ENCODE results near the gene PIP4P1. TPM values are rescaled to one million over a fixed set of nuclear protein-coding genes. Genes with fewer than 3 reads are reported as not detected.

Gene PIP4P1
- total and polyA plus RNA-seq, 2 of the 13 experiments (the other 11 are each of a cell fraction or from before 2014, with no cell fraction given), result 33.4 to 47.0 TPM

DNA sequence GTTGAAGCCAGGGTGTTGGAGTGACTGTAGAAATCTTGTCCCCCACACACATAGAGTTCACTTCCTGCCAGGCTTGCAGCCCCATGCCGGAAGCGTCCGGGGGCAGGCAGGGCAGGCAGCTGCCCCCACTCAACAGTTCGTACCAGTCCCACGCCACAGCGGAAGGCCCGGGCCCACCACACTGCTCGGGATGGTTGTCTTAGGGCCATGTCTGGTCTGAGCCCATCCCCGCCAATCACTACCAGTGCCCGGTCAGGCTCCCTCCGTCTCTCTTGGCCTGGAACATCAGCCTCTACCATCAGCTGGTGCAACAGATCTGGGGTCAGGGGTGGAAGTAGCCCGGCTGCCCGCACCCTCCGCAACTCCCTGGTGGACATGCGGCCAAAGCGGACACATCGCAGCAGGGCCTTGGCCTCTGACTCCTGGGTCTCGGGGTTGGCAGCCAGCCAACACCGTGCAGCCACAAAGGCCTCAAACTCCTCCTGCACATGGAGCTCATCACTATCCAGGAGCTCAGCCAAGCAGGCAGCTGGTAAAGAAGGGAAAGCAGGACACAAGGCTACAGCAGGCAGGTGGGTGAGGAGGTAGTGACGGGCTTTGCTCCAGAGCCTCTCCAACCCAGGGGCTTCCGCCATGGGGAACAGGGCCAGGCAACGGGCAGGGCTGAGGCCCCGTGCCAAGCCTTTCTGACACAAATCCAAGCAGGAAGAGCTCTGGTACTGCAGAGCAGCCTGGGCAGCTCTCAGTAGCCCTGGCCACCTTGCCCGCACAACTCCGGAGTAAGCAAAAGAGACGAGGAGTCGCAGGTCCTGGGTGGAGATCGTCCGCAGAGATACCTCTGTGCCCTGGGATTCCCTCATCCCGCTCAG, 31.2 kb downstream of the PIP4P1 start (continued):
- TF ChIP-seq ARID5B (CRISPR knock-in tag; IDR thresholded peaks at IDR 0.05), result peak; percentile 72
- peak; percentile 58; the same call in 1 of the 2 replicates for TF ChIP-seq ZNF574 (CRISPR knock-in tag; IDR thresholded peaks at IDR 0.05)
- peak; percentile 71; the same call in 1 of the 2 replicates for TF ChIP-seq ZNF614 (CRISPR knock-in tag; IDR thresholded peaks at IDR 0.05; ENCODE audit: borderline replicate concordance)
- TF ChIP-seq NFIB (CRISPR knock-in tag; IDR thresholded peaks at IDR 0.05; ENCODE audit: borderline replicate concordance), result 0 out of 2 replicates have a peak, but pooled peaks have one; percentile 79
- peak; percentile 51; the same call in 1 of the 2 replicates for TF ChIP-seq HNF1B (CRISPR knock-in tag; IDR thresholded peaks at IDR 0.05)
- TF ChIP-seq RBM22 (optimal IDR thresholded peaks at IDR 0.05; ENCODE audit: low read length), result no peak
- TF ChIP-seq NR2F1 (CRISPR knock-in tag; IDR thresholded peaks at IDR 0.05), result peak; percentile 89 to 95
- TF ChIP-seq CBFB (CRISPR knock-in tag; IDR thresholded peaks at IDR 0.05), result no peak
- TF ChIP-seq, protein P1, sequence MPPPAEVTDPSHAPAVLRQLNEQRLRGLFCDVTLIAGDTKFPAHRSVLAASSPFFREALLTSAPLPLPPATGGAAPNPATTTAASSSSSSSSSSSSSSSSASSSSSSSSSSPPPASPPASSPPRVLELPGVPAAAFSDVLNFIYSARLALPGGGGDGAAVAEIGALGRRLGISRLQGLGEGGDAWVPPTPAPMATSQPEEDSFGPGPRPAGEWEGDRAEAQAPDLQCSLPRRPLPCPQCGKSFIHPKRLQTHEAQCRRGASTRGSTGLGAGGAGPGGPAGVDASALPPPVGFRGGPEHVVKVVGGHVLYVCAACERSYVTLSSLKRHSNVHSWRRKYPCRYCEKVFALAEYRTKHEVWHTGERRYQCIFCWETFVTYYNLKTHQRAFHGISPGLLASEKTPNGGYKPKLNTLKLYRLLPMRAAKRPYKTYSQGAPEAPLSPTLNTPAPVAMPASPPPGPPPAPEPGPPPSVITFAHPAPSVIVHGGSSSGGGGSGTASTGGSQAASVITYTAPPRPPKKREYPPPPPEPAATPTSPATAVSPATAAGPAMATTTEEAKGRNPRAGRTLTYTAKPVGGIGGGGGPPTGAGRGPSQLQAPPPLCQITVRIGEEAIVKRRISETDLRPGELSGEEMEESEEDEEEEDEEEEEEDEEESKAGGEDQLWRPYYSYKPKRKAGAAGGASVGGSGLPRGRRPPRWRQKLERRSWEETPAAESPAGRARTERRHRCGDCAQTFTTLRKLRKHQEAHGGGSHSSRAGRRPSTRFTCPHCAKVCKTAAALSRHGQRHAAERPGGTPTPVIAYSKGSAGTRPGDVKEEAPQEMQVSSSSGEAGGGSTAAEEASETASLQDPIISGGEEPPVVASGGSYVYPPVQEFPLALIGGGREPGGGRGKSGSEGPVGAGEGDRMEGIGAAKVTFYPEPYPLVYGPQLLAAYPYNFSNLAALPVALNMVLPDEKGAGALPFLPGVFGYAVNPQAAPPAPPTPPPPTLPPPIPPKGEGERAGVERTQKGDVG (CRISPR knock-in tag; IDR thresholded peaks at IDR 0.05; ENCODE audit: borderline replicate concordance), result 0 out of 2 replicates have a peak, but pooled peaks have one; percentile 52
- no peak for TF ChIP-seq CCDC6 (CRISPR knock-in tag; IDR thresholded peaks at IDR 0.05)
- peak; percentile 56; the same call in 1 of the 2 replicates for TF ChIP-seq SMAD1 (CRISPR knock-in tag; IDR thresholded peaks at IDR 0.05; ENCODE audit: borderline replicate concordance, low read depth)
- TF ChIP-seq, protein P2, sequence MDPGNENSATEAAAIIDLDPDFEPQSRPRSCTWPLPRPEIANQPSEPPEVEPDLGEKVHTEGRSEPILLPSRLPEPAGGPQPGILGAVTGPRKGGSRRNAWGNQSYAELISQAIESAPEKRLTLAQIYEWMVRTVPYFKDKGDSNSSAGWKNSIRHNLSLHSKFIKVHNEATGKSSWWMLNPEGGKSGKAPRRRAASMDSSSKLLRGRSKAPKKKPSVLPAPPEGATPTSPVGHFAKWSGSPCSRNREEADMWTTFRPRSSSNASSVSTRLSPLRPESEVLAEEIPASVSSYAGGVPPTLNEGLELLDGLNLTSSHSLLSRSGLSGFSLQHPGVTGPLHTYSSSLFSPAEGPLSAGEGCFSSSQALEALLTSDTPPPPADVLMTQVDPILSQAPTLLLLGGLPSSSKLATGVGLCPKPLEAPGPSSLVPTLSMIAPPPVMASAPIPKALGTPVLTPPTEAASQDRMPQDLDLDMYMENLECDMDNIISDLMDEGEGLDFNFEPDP (CRISPR knock-in tag; conservative IDR thresholded peaks at IDR 0.05), result 0 out of 2 replicates have a peak, but pooled peaks have one; percentile 39
- TF ChIP-seq REXO4 (CRISPR knock-in tag; IDR thresholded peaks at IDR 0.05; ENCODE audit: borderline replicate concordance), result no peak
